Peyer's patch (tissue), 4 donors: Measurements from ENCODE around the gene CPNE6.

Experiments
- CTCF ChIP-seq, 6 experiments: fragments of 450-650 bp in 4 of 6; fragments of 200-600 bp in 2 of 6; sonication (generic) in 1 of 6; IDR thresholded peaks; one replicate each; pipeline ENCODE4 v1.5.1; 2017 to 2019; ENCODE audit warnings: antibody characterized with exemption in 6 of 6, mild to moderate bottlenecking in 3 of 6, moderate library complexity in 1 of 6
- POLR2A ChIP-seq, 2 donors: fragments of 450-650 bp; IDR thresholded peaks; one replicate each; pipeline ENCODE4 v1.5.1; 2017; ENCODE audit warnings: antibody characterized with exemption in 2 of 2, mild to moderate bottlenecking in 2 of 2, moderate library complexity in 2 of 2

- no peak for TF ChIP-seq POLR2A (IDR thresholded peaks at IDR 0.05)
- no peak for TF ChIP-seq CTCF (IDR thresholded peaks at IDR 0.05)
Observed at GRCh38 chr14:24056800-24057184, 14.6 kb upstream of the CPNE6 start.
